Fibroblast of skin of back (primary cell): Measurements from ENCODE around the gene BFSP1.

ENCODE experiments used
- DNase-seq: peaks from one replicate; pipeline ENCODE4 v3.0.0-alpha.2; 2013

BFSP1 gene

DNA sequence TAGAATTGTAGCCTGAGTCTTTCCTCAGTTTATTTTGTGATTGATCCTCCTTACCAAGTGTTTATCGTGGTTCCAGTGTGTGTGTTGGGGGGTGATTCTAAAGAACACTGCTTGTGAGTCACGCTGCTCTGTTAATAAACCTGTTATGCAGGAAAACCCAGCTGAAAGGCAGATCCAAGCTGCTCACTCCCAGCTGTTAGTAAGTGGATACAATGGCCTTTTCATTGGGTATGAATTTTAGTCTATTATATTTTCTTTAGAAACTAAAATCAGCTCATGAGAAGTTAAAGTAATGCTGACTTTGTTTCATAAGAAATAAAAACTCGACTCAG is 26.5 kb upstream of the BFSP1 start:
- peak; percentile 70 for DNase-seq

DNA sequence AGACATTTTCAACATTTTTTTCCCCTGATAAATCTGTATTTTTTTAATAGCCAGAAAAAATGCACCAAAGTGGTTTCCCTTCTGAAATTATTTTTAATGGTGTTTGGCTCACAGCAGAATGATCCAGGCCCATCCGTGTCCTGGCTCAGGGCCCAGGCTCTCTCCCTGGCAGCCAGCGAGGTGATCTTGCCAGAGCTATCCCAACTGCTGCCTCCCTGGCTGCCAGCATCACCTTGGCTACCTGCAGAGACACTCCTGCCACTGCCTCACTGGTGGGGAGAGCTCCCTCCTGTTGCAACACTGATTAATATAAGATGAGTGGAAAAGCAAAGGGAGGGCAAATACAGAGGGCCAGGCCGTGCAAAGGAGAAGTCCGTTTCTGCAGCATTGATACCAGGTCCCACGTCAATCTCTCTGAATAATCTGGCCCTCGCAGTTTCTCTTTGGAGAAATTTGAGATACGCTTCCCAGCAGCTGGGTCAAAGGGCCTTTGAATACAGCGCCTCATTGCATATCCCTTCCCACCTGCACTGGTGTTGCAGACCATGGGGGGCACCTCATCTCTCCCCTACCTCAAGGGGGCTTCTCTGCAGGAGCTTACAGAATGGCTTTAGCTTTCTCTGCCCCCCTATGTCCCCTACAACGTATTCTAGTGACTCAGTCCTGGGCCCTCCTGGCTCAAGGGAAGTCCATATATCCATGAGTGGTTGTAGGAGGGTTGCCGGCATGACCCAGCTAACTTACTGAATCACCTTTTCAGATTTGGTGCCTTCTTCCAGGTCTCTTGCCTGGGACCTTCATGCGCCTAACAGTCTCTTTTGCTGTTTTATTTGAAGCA is 25.9 kb upstream of the BFSP1 start:
- DNase-seq, result peak; percentile 64

DNA sequence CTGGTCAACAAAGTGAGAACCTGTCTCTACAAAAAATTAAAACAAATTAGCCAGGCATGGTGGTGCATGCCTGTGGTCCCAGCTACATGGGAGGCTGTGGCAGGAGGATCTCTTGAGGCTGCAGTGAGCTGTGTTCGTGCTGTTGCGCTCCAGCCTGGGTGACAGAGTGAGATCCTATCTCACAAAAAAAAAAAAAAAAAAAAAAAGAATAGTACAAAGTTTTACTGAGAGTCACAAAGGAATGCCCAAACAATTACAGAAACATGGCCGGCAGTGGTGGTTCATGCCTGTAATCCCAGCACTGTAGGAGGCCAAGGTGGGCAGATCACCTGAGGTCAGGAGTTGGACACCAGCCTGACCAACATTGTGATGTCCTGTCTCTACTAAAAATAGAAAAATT is 23.9 kb upstream of the BFSP1 start:
- no peak for DNase-seq

DNA sequence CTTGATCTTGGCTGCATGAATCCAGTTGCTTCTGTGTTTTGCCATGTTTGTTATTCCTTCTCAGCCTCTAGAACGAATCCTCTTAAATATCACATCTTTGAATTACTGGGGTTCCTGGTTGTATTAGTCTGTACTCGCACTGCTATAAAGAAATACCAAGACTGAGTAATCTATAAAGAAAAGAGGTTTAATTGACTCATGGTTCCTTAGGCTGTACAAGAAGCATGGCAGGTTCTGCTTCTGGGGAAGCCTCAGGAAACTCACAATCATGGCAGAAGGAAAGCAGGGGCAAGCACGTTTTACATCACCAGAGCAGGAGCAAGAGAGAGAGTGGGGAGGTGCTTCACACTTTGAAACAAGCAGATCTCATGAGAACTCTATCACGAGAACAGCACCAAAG is 18.0 kb upstream of the BFSP1 start:
- no peak for DNase-seq

DNA sequence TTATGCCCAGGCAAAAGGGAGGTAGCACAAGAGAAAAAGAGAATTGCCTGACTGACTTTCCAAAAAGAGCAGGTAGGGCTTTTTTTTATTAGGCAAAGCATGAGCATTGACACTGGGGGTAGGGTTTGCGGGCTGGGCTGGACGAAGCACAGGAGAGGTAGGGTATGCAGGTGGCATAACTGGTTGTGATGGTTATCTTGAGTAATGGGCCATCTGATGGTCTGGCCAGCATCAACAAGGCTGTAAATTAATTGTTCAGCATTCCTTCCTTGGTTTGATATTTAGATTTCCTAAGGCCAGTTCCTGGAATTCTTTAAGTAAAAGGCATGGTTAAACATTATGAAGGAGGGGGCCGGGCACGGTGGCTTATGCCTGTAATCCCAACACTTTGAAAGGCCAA is 13.9 kb upstream of the BFSP1 start:
- DNase-seq, result no peak

DNA sequence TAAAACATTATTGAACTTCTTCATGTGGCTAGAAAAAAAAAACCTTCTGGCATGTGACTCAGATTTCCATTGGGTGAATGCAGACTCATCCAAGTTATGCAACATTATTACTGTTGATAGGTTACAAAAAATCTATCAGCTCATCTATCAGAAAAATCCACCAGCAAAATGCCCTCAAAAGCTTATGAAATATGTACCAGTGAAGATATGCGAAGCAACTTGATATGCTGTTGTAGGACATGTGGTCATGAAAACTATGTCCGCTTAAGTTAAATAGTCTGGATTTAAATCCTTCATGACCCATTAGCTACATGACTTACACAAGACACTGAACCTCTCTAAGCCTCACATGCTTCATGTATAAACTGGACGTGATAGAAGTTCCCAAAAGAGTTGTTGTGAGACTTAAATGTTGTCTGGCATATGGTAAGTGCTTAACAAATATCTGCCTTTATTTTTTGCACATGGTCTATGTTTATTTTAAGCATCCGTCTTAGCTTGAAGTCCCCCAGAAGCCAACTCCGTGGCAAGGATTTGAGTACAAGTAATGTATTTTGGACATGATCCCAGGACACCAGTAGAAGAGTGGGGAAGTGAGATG is 12.5 kb upstream of the BFSP1 start:
- DNase-seq, result no peak

DNA sequence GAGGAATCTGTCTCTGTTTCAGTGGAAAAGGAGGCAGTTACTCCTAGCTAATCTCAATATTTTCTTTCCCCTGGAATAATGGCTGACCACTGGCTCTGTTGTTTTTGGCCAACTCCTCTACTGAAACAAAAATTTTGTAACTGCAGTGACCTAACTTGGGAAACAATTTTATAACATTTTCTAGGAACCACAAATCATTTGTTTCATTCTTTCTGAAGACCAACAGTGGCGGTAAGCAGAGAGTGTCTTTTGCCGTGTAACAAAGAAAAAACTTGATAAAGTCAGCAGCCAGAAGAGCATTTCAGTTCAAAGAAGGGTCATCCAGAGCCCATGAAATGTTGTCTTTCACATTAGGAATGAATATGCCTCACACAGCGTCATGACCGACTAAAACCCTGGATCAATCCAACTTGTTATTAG is 11.8 kb upstream of the BFSP1 start:
- DNase-seq, result peak; percentile 97

DNA sequence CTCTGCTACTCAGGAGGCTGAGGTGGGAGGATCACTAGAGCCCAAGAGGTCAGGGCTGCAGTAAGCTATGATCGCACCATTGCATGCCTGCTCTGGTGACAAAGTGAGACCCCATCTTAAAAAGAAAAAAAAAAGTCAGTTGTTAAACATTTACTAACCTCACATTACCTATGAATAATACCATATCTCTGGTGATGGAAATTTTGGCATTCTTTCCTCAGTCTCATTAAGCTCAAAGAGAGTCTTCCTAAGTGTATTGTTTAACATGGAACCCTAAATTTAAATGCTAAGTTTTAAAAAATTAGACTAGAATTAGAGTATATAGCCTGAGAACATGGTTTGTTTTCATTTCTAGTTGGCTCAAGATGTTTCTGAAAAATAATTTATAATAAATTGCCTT is 11.3 kb upstream of the BFSP1 start:
- no peak for DNase-seq

DNA sequence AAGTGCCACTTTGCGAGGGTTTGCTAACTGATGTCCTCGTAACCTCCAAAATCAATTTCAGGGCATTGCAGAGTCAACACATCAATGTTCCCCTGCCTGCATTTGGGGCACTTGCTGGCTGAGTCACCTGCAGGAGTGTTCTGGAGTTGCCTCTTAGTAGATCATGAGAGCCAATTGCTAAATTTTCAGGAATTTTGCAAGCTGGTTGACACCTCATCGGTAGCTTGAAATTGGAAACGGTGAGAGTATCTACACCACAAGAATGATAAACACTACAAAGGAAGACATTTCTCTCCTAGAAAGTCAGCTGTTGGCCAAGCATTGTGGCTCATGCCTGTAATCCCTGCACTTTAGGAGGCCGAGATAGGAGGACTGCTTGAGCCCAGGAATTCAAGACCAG is 10.8 kb upstream of the BFSP1 start:
- peak; percentile 78 for DNase-seq

DNA sequence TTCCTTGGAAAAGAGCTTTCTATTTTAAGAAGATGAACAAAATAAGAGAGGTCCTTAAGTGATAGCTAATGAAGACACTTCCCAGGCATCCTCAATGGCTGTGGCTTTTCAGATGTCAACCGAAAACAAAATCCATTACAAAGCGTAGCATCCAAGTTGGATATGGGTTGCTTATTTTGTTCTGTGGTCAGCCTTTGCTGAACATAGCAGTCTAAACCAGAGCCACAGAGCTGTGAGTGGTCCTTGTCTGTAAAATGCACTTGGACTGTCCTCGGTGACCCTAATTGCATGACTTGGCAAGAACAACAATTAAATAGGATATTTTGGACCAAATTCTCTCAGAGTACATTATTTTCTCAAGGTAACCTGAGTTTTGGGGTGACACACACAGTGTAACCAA is 10.4 kb upstream of the BFSP1 start:
- no peak for DNase-seq

DNA sequence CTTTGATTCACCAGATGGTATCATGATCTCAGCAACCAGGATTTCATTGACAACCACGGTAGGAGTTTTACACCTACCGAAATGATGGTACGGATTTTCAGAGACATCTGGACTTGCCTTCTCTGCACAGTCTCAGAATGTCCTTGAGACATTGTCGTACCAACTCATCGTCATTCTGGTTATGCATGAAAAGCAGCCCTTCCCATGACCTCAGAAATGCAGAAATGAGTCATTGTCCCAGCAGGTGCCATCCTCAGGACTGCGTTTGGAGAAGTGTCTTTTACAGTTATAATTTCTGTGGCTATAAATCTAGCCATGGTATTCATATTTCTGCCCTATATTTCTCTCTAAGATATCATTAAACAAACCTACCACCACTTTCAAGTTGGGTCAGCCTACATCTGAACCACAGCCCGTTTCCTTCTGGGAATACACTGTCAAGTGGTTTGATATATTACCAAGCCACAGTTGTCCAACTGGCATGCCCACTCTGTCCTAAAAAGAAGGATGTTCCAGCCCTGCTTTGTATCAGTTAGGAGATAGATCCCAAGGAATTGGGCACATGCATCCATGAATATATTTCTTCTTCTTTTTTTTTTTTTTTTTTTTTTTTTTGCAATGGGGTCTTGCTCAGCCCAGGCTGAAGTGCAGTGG is 7.5 kb upstream of the BFSP1 start:
- peak; percentile 53 for DNase-seq

DNA sequence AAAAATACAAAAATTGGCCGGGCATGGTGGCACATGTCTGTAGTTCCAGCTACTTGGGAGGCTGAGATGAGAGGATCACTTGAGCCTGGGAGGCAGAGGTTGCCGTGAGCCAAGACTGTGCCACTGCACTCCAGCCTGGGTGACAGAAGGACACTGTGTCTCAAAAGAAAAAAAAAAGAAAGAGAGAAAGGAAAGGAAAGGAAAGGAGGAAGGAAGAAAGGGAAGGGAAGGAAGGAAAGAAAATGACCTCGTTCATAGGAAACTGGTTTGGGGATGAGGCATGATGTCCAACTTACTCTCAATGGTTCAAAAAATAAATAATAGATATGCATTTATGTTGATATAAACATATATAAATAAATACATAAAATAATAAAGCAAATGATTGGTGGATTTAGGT is 6.8 kb upstream of the BFSP1 start:
- DNase-seq, result no peak

DNA sequence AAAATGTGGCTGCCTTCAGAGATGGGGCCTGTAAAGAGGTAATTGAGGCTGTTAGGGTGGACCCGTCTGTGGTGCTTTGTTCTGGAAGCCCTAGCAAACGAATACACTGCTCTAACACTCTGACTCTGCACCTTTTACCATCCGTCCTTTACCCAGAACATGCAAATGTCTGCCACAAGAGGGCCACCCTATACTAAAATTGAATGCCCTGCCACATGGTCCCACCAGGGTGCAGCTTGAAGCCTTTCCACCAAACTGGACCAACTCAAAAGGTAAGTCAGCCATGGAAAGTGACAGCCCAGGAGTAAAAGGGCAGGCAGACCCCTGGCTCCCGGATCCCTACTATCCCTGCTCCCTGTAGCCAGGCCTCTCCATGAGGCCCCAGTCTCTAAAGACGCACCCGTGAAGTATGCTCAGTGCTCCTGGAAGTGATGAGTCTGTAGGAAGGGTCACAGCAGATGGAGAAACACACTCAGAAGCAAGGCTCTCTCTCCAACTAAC is 5.8 kb upstream of the BFSP1 start:
- DNase-seq, result peak; percentile 79

DNA sequence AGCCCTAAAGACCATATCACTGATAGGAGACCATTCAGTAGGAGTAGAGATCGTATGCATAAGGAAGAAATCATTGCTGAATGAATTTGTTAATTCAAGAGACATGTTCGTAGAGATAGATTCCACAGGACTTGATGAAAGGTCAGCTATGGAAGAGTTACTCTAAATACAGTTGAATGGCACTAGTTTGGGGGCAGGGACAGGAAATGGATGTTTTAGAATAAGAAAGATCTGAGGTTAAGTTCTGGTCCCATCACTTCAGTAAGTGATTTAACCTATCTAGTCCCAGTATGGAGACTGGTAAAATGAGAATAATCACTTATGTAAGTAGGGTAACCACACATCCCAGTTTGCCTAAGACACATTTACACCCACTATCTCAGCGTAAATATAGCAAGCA is 2.9 kb upstream of the BFSP1 start:
- no peak for DNase-seq

DNA sequence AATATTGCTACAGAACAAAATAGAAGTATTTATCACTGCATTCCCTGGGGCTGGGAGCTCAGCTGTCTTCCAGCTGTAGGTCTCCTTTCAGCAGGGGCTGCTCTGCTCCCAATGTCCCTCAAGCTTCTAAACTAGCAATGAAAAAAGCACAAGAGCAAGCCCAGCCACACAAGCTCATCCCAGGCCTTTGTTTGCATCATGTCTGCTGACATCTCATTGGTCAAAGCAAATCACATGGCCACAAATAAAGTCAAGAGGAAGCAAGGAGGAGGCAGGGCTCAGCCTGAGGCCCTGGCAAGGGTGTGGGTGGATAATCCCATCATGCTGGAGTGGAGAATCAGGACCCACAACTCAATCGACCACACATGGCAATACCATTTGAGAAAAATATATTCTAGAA is 2.2 kb upstream of the BFSP1 start:
- DNase-seq, result peak; percentile 77

DNA sequence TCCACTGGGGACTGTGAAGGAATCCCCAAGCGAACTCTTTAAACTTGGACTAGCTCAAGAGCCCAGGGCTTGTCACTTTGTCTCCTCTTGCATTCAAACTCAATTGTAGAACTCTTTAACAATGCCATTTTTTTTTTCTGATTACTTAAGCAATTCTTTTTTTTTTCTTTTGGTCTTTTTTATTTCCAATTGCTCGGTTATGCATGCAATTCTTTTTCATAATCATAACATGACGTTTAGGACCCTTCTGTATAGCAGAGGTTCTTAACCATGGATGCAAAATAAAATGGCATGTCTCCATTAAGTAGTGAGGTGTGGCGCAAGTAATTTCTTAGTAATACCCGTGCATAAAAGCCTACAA is 466 bp upstream of the BFSP1 start:
- no peak for DNase-seq

DNA sequence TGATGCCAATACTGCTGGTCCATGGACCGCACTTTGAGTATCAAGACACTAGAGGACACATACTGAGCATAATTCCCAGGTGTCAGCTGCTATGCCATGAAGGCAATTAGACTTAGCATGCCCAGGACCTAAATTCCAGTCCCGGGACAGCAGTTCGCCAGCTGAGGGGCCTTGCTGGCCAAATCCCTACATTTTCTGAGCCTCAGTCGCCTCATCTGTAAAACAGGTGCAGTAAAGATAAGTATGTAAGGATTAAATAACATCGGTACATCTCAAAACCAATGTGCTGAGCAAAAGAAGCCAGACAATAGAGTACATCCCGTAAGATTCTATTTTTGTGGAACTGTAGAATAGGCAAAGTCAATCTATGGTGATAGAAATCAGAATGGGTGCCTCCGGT is 1.0 kb downstream of the BFSP1 start:
- no peak for DNase-seq

DNA sequence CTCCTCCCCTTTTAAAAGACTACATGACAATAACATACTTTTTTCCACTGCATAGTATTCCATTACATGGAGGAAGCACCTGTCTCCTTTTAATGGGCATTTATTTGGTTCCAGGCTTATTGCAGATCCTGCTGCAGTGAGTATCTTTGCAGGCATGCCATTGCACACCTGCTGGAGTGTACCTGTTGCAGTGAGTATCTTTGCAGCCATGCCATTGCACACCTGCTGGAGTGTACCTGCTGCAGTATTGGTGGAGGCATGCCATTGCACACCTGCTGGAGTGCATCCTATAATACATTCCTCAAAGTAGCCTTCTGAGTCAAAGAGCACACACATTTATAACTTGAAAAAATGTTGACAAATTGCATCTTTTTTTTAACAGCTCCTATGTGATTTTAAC is 1.6 kb downstream of the BFSP1 start:
- no peak for DNase-seq

DNA sequence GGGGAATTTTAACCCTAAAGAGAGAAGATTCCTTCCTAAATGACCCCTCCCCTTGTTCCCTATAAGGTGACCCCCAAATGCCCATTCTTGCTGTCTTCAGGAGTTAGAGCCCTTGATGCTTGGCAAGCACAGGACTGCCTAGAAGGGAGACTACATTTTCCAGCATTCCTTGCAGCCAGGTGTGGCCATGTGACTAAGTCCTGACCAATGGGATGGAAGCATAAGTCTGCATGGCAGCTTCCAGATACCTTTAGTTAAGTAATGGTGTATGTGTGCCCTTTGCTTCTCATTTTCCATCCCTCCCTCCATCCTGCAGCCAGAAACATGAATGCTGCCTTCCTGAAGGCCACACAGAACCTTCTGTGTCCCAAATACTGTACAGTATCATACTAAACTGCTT is 5.5 kb downstream of the BFSP1 start:
- peak; percentile 23 for DNase-seq

DNA sequence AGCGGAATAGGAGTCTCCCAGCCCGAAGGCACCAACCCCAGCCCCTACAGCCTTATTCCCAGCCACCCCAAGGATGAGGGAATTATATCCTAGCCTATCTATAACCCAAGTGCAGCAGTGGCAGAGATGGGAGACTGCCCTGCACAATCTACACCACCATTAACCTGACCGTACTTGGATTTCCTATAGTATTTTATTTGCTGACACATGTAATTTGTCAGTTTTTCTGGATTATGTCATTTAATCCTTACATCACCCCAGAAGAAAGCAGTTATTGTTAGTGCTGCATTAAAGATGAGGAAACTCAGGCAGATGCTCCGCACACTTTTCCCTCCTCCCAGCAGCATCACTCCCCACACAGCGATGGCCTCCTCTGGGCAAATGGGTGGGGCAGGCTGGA is 6.0 kb downstream of the BFSP1 start:
- no peak for DNase-seq

DNA sequence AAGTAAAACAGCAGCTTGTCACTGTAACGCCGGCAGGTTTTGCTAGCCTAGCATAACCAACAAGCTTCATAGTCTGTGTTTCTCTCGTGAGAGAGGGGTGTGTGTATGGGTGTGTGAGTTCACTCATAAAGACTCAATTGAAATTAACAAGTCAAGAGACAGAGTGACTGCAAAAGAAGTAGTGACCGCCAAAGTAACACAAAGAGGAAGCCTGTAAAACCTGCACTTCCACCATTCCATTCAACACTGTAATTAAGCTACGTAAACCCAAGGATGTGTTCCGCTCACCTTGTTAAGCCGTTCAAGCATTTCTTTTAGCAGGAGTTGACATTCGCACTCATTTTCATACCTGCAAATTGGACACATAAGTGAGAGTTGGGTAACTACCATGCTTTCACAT is 6.6 kb downstream of the BFSP1 start:
- DNase-seq, result no peak

DNA sequence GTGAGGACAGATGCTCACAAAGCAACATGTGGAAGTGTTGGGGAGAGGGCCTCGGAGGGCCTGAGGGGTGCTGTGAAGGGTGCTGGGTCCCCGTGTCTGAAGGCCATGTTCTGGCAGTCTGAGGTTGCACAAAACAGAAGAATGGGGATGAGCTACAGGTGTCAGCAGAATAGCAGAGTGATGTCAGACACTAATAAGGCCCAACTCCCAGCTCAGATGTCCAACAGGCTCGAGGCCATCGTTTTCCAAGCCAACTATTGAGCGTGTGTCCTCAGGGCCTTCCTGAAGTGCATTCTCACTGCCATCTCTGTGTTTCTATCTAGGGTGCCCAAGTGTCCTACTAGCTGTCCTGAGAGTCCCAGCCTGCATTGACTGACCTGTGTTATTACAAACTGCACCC is 7.9 kb downstream of the BFSP1 start:
- no peak for DNase-seq

DNA sequence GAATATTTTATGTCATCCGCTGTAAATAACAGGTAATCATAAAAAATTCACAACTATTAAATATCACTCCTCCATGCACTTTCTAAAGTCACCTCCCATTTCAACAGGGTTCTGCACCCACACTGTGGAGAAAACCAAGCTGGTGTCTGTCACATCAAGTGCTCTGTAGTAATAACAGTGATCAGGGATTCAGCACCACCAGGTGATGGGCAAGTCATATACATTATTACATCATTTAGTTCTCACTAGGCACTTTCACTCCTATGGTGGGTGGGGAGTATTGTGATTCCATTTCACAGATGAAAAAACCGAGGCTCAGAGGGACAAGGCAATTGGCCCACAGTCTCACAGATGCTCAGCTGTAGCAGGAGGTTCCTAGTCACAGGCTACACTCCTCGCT is 8.7 kb downstream of the BFSP1 start:
- DNase-seq, result no peak

DNA sequence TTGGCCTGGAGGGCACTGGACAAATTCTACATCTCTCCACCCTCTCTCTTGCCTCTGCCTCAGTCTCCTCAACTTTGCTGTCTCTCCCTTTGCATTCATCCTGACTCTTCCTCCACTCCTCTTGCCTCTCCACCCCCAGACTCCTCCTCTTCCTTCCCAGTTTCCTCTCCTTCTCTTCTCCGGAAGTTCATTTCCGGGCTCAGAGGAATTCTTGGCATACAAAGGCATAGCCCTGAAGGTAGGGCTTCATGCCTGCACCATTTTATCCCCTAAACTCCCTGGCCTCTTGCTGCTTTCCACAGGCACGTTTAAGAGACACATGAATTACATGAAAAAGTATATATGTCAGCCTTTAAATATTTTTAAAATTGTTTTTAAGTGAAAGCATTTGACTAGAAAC is 10.6 kb downstream of the BFSP1 start:
- no peak for DNase-seq
